ENCODE data around the gene SREBF2. TPM values are rescaled to one million over a fixed set of nuclear protein-coding genes. Genes with fewer than 3 reads are reported as not detected.

SREBF2 gene
- total and polyA plus RNA-seq, 10 of the 15 experiments (the other 5 are each of a cell fraction or from before 2014, with no cell fraction given): 2.4 to 177 (median 78.8) TPM

DNA sequence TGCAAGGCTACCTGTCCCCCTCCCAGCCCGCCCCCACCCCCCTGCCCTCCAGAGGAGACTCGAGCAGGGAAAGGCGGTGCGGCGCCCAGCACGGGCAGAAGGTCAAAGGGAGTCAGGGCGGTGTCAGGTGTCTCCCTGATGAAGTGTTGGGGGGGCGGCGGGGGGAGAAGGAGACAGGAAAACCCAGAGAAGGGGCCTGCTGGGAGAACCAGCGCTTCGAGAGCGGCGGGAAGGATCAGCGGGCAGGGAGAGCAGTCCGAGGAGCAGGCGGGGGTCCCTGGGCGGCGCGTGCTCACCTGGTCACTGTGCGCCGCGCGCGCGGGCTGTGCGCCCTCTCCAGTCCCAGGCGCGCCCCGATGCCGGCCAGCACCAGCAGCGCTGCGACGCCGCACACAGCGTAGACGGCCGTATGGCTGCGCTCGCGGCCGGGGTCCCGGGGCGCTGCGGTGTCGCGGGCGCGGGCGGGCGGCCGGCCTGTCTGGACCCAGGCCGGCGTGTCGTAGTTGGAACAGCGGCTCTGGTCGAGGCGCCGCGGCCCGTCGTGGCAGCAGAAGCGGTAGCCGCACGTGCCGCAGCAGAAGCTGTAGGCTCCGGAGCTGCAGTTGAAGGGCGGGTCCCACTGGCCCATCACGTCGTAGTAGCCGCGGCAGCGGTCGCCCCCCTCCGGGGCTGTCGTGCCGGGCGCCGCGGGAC, 81.1 kb downstream of the SREBF2 start (continued):
- TF ChIP-seq, protein P1, sequence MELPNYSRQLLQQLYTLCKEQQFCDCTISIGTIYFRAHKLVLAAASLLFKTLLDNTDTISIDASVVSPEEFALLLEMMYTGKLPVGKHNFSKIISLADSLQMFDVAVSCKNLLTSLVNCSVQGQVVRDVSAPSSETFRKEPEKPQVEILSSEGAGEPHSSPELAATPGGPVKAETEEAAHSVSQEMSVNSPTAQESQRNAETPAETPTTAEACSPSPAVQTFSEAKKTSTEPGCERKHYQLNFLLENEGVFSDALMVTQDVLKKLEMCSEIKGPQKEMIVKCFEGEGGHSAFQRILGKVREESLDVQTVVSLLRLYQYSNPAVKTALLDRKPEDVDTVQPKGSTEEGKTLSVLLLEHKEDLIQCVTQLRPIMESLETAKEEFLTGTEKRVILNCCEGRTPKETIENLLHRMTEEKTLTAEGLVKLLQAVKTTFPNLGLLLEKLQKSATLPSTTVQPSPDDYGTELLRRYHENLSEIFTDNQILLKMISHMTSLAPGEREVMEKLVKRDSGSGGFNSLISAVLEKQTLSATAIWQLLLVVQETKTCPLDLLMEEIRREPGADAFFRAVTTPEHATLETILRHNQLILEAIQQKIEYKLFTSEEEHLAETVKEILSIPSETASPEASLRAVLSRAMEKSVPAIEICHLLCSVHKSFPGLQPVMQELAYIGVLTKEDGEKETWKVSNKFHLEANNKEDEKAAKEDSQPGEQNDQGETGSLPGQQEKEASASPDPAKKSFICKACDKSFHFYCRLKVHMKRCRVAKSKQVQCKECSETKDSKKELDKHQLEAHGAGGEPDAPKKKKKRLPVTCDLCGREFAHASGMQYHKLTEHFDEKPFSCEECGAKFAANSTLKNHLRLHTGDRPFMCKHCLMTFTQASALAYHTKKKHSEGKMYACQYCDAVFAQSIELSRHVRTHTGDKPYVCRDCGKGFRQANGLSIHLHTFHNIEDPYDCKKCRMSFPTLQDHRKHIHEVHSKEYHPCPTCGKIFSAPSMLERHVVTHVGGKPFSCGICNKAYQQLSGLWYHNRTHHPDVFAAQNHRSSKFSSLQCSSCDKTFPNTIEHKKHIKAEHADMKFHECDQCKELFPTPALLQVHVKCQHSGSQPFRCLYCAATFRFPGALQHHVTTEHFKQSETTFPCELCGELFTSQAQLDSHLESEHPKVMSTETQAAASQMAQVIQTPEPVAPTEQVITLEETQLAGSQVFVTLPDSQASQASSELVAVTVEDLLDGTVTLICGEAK (IDR thresholded peaks at IDR 0.05; ENCODE audit: borderline replicate concordance): no peak
- TF ChIP-seq, protein P2, sequence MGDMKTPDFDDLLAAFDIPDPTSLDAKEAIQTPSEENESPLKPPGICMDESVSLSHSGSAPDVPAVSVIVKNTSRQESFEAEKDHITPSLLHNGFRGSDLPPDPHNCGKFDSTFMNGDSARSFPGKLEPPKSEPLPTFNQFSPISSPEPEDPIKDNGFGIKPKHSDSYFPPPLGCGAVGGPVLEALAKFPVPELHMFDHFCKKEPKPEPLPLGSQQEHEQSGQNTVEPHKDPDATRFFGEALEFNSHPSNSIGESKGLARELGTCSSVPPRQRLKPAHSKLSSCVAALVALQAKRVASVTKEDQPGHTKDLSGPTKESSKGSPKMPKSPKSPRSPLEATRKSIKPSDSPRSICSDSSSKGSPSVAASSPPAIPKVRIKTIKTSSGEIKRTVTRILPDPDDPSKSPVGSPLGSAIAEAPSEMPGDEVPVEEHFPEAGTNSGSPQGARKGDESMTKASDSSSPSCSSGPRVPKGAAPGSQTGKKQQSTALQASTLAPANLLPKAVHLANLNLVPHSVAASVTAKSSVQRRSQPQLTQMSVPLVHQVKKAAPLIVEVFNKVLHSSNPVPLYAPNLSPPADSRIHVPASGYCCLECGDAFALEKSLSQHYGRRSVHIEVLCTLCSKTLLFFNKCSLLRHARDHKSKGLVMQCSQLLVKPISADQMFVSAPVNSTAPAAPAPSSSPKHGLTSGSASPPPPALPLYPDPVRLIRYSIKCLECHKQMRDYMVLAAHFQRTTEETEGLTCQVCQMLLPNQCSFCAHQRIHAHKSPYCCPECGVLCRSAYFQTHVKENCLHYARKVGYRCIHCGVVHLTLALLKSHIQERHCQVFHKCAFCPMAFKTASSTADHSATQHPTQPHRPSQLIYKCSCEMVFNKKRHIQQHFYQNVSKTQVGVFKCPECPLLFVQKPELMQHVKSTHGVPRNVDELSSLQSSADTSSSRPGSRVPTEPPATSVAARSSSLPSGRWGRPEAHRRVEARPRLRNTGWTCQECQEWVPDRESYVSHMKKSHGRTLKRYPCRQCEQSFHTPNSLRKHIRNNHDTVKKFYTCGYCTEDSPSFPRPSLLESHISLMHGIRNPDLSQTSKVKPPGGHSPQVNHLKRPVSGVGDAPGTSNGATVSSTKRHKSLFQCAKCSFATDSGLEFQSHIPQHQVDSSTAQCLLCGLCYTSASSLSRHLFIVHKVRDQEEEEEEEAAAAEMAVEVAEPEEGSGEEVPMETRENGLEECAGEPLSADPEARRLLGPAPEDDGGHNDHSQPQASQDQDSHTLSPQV (IDR thresholded peaks at IDR 0.05): peak; percentile 16; the same call in 1 of the 2 replicates
- TF ChIP-seq, protein P3, sequence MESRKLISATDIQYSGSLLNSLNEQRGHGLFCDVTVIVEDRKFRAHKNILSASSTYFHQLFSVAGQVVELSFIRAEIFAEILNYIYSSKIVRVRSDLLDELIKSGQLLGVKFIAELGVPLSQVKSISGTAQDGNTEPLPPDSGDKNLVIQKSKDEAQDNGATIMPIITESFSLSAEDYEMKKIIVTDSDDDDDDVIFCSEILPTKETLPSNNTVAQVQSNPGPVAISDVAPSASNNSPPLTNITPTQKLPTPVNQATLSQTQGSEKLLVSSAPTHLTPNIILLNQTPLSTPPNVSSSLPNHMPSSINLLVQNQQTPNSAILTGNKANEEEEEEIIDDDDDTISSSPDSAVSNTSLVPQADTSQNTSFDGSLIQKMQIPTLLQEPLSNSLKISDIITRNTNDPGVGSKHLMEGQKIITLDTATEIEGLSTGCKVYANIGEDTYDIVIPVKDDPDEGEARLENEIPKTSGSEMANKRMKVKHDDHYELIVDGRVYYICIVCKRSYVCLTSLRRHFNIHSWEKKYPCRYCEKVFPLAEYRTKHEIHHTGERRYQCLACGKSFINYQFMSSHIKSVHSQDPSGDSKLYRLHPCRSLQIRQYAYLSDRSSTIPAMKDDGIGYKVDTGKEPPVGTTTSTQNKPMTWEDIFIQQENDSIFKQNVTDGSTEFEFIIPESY (IDR thresholded peaks at IDR 0.05): no peak
- TF ChIP-seq SIN3A (IDR thresholded peaks at IDR 0.05; ENCODE audit: low read depth, low read length) (no peak), PKNOX1 (IDR thresholded peaks at IDR 0.05) (no peak), DPF2 (IDR thresholded peaks at IDR 0.05) (peak; percentile 39; the same call in 1 of the 2 replicates), KAT2A (conservative IDR thresholded peaks at IDR 0.05; ENCODE audit: control insufficient read depth, low read depth, low read length) (no peak), SUPT20H (IDR thresholded peaks at IDR 0.05; ENCODE audit: borderline replicate concordance, control insufficient read depth, low read depth, low read length) (no peak), RBBP5 (conservative IDR thresholded peaks at IDR 0.05) (no peak), CTCF (IDR thresholded peaks at IDR 0.05 in 2 of 3, conservative IDR thresholded peaks at IDR 0.05 in 1 of 3; ENCODE audit: control insufficient read depth in 2 of 3, extremely low read depth in 1 of 3, insufficient read depth in 1 of 3, low read depth in 3 of 3, low read length in 3 of 3) (no peak), ZNF384 (IDR thresholded peaks at IDR 0.05; ENCODE audit: borderline replicate concordance, low read depth, low read length) (no peak), MTA3 (IDR thresholded peaks at IDR 0.05; ENCODE audit: borderline replicate concordance, low read length) (no peak), IKZF2 (IDR thresholded peaks at IDR 0.05) (no peak), MXI1 (IDR thresholded peaks at IDR 0.05; ENCODE audit: low read depth, low read length) (0 out of 2 replicates have a peak, but pooled peaks have one; percentile 25)
